Sigmoid colon (tissue), 7 donors: ENCODE results near the gene FIGN. TPM values are rescaled to one million over a fixed set of nuclear protein-coding genes. Genes with fewer than 3 reads are reported as not detected.

Source experiments
- DNase-seq: peaks from one replicate; pipeline ENCODE4 v3.0.0-alpha.2; 2019
- H3K27ac ChIP-seq, 4 donors: fragments of 200-600 bp; sonication (generic); one replicate each; pipeline ENCODE4 v1.5.1; 2016 to 2019; ENCODE audit warnings: mild to moderate bottlenecking in 1 of 4
- H3K27me3 ChIP-seq, 3 donors: fragments of 200-600 bp; sonication (generic); one replicate each; pipeline ENCODE4 v1.5.1; 2019; ENCODE audit warnings: mild to moderate bottlenecking in 1 of 3
- H3K36me3 ChIP-seq, 4 donors: fragments of 200-600 bp; sonication (generic); one replicate each; pipeline ENCODE4 v1.5.1; 2016 to 2019
- H3K4me1 ChIP-seq, 4 donors: fragments of 200-600 bp; sonication (generic); one replicate each; pipeline ENCODE4 v1.5.1; 2017 to 2019
- H3K4me3 ChIP-seq, 4 donors: fragments of 200-600 bp; sonication (generic); one replicate each; pipeline ENCODE4 v1.5.1; 2017 to 2019; ENCODE audit warnings: mild to moderate bottlenecking in 2 of 4, moderate library complexity in 1 of 4
- H3K9me3 ChIP-seq, 4 donors: fragments of 200-600 bp in 3 of 4; sonication (generic) in 3 of 4; one replicate each; pipeline versions ENCODE4 v1.5.1 to v1.6.1; 2013 to 2019
- EP300 ChIP-seq, 4 donors: sonication (generic); formaldehyde crosslinking; IDR thresholded peaks; one replicate each; pipeline ENCODE4 v1.6.1; 2017; ENCODE audit warnings: antibody characterized with exemption in 4 of 4
- POLR2A ChIP-seq, 2 donors: fragments of 450-650 bp; IDR thresholded peaks; one replicate each; pipeline ENCODE4 v1.6.1; 2016; ENCODE audit warnings: antibody characterized with exemption in 2 of 2, mild to moderate bottlenecking in 2 of 2, moderate library complexity in 2 of 2
- POLR2AphosphoS5 ChIP-seq, 4 donors: sonication (generic); formaldehyde crosslinking; IDR thresholded peaks; one replicate each; pipeline ENCODE4 v1.6.1; 2017; ENCODE audit warnings: antibody characterized with exemption in 4 of 4
- WGBS, 2 donors: extraction: QIAGEN DNeasy Blood & Tissue Kit; methylation state at CpG; one replicate each; pipeline ENCODE4 v1.1.7; 2013; 5-methylcytosine and 5-hydroxymethylcytosine counted together
- intact Hi-C: fragments of 100-400 bp; cut with DNase I; formaldehyde crosslinking; loops from one replicate; pipeline ENCODE4 v1.15.1; 2023
- polyA plus RNA-seq, 3 donors: library from polyadenylated mRNA; stranded (reverse); fragments of 200-250 nt; gene quantifications; one replicate each; pipeline ENCODE4 v1.2.3, GENCODE V29; 2013
- total RNA-seq, 4 donors: library from RNA; depleted of rRNA; stranded (reverse); fragments of >200 nt; gene quantifications; one replicate each; pipeline ENCODE4 v1.1.0, GENCODE V29; 2016
- TF ChIP-seq, protein P1 (sequence below), 4 experiments: fragments of 450-650 bp in 3 of 4; fragments of 200-600 bp in 1 of 4; IDR thresholded peaks; one replicate each; pipeline ENCODE4 v1.5.1; 2016 to 2019; ENCODE audit warnings: antibody characterized with exemption in 4 of 4, mild to moderate bottlenecking in 3 of 4, moderate library complexity in 2 of 4
- donor health status: healthy with polysubstance abuse.
- donor health status: Bipolar disorder and iron deficiency.
- donor health status: healthy.

Gene FIGN
- total and polyA plus RNA-seq, 7 donors, result under 0.01 to 8.0 (median 3.7) TPM; not detected in 1

DNA sequence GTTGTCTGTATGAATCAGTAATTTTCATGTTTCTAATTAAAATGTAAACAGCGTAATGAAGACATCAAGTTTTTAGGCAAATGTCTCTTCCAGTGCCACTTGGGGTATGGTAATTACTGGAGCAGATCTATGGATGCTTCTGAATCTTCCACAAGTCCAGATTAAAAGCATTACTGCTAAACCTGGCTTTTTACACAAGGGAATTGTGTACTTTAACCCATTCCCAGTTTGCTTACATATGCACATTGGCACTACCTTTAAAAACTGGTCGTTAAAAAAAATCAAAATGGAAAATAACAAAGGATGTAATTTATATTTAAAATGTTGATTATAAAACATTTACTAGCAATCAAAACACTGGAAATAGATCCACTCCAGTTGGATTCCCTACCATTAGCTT lies 19.7 kb downstream of the FIGN start:
- Histone ChIP-seq H3K27me3 (no peaks in the 10 kb centered on the region), H3K36me3 (no peaks in the 10 kb centered on the region), H3K4me1 (peaks cover 0 to 16% (median 11%) of the 10 kb centered on the region in 4 donors), H3K27ac (no peak overlapping the region), H3K4me3 (no peak overlapping the region), H3K9me3 (no peaks in the 10 kb centered on the region)
- no peak for DNase-seq
- intact Hi-C loops, result no loop called here
- 54 to 71% methylated on average over 2 of the region's 2 CpGs for WGBS, 2 donors
- no peak for TF ChIP-seq EP300 (IDR thresholded peaks at IDR 0.05)
- TF ChIP-seq POLR2A (IDR thresholded peaks at IDR 0.05), result no peak
- TF ChIP-seq, protein P1, sequence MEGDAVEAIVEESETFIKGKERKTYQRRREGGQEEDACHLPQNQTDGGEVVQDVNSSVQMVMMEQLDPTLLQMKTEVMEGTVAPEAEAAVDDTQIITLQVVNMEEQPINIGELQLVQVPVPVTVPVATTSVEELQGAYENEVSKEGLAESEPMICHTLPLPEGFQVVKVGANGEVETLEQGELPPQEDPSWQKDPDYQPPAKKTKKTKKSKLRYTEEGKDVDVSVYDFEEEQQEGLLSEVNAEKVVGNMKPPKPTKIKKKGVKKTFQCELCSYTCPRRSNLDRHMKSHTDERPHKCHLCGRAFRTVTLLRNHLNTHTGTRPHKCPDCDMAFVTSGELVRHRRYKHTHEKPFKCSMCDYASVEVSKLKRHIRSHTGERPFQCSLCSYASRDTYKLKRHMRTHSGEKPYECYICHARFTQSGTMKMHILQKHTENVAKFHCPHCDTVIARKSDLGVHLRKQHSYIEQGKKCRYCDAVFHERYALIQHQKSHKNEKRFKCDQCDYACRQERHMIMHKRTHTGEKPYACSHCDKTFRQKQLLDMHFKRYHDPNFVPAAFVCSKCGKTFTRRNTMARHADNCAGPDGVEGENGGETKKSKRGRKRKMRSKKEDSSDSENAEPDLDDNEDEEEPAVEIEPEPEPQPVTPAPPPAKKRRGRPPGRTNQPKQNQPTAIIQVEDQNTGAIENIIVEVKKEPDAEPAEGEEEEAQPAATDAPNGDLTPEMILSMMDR (IDR thresholded peaks at IDR 0.05), result no peak
- TF ChIP-seq POLR2AphosphoS5 (IDR thresholded peaks at IDR 0.05), result no peak

DNA sequence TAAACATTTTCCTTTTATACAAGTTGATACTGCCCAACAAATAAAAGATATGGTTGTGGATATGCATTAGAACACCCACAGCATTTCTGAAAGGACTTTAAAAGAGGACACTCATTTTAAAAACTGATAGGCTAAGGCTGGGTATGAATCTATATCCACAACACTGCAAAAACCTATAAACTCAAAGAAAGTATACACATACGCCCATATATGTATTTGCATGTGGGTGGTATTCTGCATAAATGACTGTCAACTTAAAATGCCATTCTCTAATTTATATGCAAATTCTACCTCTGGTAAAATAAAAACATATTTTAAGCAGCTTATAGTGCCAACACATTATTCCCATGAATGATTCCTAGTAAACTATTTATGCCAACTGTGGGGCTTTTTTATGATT lies 20.1 kb downstream of the FIGN start:
- Histone ChIP-seq H3K27ac (no peak overlapping the region), H3K27me3 (no peaks in the 10 kb centered on the region), H3K4me3 (no peak overlapping the region), H3K4me1 (peaks cover 0 to 16% (median 11%) of the 10 kb centered on the region in 4 donors), H3K9me3 (no peaks in the 10 kb centered on the region), H3K36me3 (no peaks in the 10 kb centered on the region)
- 59 to 87% methylated on average over 1 of the region's 1 CpG for WGBS, 2 donors
- TF ChIP-seq POLR2AphosphoS5 (IDR thresholded peaks at IDR 0.05), result no peak
- no peak for TF ChIP-seq POLR2A (IDR thresholded peaks at IDR 0.05)
- TF ChIP-seq, protein P1 (IDR thresholded peaks at IDR 0.05), result no peak
- no peak for TF ChIP-seq EP300 (IDR thresholded peaks at IDR 0.05)
- intact Hi-C loops, result no loop called here
- DNase-seq, result no peak

DNA sequence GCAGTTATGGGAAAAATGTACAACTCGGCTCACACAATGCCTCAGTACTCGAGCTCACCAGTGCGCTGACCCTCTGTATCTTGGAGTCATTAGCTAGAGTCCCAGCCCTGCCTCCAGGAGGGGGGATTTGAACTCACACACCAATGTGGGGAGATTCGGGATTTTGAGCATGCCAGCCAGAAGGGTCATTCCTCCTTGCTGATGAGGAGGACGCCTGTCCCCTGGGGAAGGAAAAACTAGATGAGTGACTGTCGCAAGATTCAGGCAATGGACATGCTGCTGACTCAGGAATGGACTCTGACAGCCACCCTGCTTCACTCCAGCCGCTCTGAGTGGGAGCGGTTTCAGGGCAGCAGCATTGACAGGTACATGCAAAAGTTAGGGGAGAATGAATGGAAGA lies 20.6 kb downstream of the FIGN start:
- H3K27me3 ChIP-seq, result no peaks in the 10 kb centered on the region
- no peak overlapping the region for H3K4me3 ChIP-seq
- no peak overlapping the region for H3K27ac ChIP-seq
- TF ChIP-seq EP300 (IDR thresholded peaks at IDR 0.05), result no peak
- TF ChIP-seq POLR2A (IDR thresholded peaks at IDR 0.05), result no peak
- TF ChIP-seq, protein P1 (IDR thresholded peaks at IDR 0.05), result no peak
- no peak for TF ChIP-seq POLR2AphosphoS5 (IDR thresholded peaks at IDR 0.05)
- WGBS, 2 donors, result 77 to 86% methylated on average over 8 of the region's 8 CpGs
- H3K4me1 ChIP-seq, result peaks cover 0 to 16% (median 11%) of the 10 kb centered on the region in 4 donors
- intact Hi-C loops, result no loop called here
- H3K36me3 ChIP-seq, result no peaks in the 10 kb centered on the region
- no peak for DNase-seq
- no peaks in the 10 kb centered on the region for H3K9me3 ChIP-seq

DNA sequence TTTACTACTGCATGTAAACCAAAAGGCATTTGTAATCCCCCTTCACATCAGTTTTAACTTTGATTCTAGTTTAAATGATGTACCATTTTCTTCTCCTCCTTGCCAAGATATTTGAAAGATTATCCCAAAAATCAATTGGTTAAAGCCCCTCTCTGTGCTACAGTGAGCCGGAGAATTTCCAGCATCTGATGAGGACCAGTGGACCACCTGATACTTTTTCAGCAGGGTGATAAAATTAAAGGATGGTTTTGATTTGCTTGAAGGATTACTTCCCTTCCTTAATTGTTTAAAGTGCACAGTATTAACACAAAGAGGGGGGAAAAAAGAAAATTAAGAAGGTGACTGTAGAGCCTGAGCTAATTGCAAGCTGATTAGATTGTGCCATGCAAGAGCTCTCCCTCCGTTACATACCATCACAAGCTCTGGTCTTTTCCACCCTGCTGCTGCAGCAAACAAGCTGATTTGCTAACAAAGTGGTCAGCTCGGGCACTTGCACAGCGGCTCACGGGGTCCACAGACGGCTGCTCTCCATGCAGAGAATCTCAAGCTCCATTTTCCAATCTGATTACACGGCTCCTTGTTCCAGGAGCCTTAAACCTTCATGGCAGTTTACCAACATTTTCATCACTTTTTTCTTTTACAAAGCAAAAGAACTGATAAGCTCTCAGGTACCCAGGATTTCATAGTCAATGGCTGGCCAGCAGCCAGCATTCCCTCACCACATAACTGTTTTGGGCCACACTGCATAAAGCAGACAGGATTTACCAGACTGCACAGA lies 22.1 kb downstream of the FIGN start:
- H3K9me3 ChIP-seq, result no peaks in the 10 kb centered on the region
- no peak for TF ChIP-seq POLR2A (IDR thresholded peaks at IDR 0.05)
- no peak for TF ChIP-seq POLR2AphosphoS5 (IDR thresholded peaks at IDR 0.05)
- TF ChIP-seq, protein P1 (IDR thresholded peaks at IDR 0.05), result no peak
- TF ChIP-seq EP300 (IDR thresholded peaks at IDR 0.05), result no peak
- H3K27me3 ChIP-seq, result no peaks in the 10 kb centered on the region
- no peak for DNase-seq
- WGBS, 2 donors, result 67 to 74% methylated on average over 7 of the region's 7 CpGs
- no peak overlapping the region for H3K27ac ChIP-seq
- intact Hi-C loops, result no loop called here
- peaks cover 0 to 18% (median 12%) of the 10 kb centered on the region in 4 donors for H3K4me1 ChIP-seq
- H3K36me3 ChIP-seq, result no peaks in the 10 kb centered on the region
- no peak overlapping the region for H3K4me3 ChIP-seq
